Caco-2 (cell line): ENCODE results near the gene CMSS1. TPM values are rescaled to one million over a fixed set of nuclear protein-coding genes. Genes with fewer than 3 reads are reported as not detected.

Source experiments
- BruUV-seq: library from RNA; stranded (reverse); fragments of 400-500 nt; replicated peaks from 2 replicates; lab custom pipeline; 2021; lab: Mats Ljungman, UMichigan
- CTCF ChIA-PET: fragments of 300-600 bp; sonication (Branson Sonifier 250); formaldehyde crosslinking; loops from one replicate; lab custom pipeline; 2022; ENCODE audit warnings: antibody characterized with exemption; lab: Charles Lee
- POLR2A ChIA-PET: fragments of 300-600 bp; sonication (Branson Sonifier 250); formaldehyde crosslinking; loops from one replicate; lab custom pipeline; 2022; ENCODE audit warnings: antibody characterized with exemption; lab: Charles Lee
- DNase-seq, 2 experiments: peaks; one replicate each; pipeline versions ENCODE4 v3.0.0 to v3.0.0-alpha.2; 2020 to 2022
- H3K27me3 ChIP-seq: replicated peaks from 2 replicates; pipeline ENCODE4 v1.6.0; 2011; ENCODE audit warnings: low read length; ENCODE audit not compliant: control insufficient read depth, insufficient read depth
- H3K36me3 ChIP-seq: 2 replicates; pipeline ENCODE4 v1.5.1; 2011; ENCODE audit warnings: low read length; ENCODE audit not compliant: control insufficient read depth, insufficient read depth
- H3K4me1 ChIP-seq: fragments of 250-450 bp; sonication (Bioruptor Pico); 2 replicates; pipeline ENCODE4 v1.5.1; 2020; ENCODE audit warnings: mild to moderate bottlenecking
- H3K4me3 ChIP-seq: 2 replicates; pipeline ENCODE4 v1.5.1; 2011; ENCODE audit warnings: low read depth, mild to moderate bottlenecking, control low read depth, low read length
- H3K9me3 ChIP-seq: fragments of 250-450 bp; sonication (Bioruptor Pico); 2 replicates; pipeline ENCODE4 v1.5.1; 2020; ENCODE audit warnings: mild to moderate bottlenecking, moderate library complexity
- H3K27ac Mint-ChIP-seq: one replicate; pipeline ENCODE4 v1.8.0; 2022; ENCODE audit warnings: mixed read lengths; ENCODE audit not compliant: unreplicated experiment
- H3K27me3 Mint-ChIP-seq: one replicate; pipeline ENCODE4 v1.8.0; 2022; ENCODE audit warnings: mixed read lengths; ENCODE audit not compliant: insufficient read depth, unreplicated experiment
- H3K36me3 Mint-ChIP-seq: one replicate; pipeline ENCODE4 v1.8.0; 2022; ENCODE audit warnings: mild to moderate bottlenecking, mixed read lengths; ENCODE audit not compliant: insufficient read depth, unreplicated experiment
- H3K4me1 Mint-ChIP-seq: one replicate; pipeline ENCODE4 v1.8.0; 2022; ENCODE audit warnings: low read depth, mixed read lengths; ENCODE audit not compliant: unreplicated experiment
- H3K4me3 Mint-ChIP-seq: one replicate; pipeline ENCODE4 v1.8.0; 2022; ENCODE audit warnings: mild to moderate bottlenecking, moderate library complexity, mixed read lengths; ENCODE audit not compliant: unreplicated experiment
- H3K9me3 Mint-ChIP-seq: one replicate; pipeline ENCODE4 v1.8.0; 2022; ENCODE audit warnings: mixed read lengths; ENCODE audit not compliant: unreplicated experiment
- CTCF ChIP-seq, 2 experiments: fragments of 200-600 bp in 1 of 2; IDR thresholded peaks; 1 replicate in 1 of 2; 2 replicates in 1 of 2; pipeline versions ENCODE4 v1.5.1 to v1.8.0; 2011 to 2022; ENCODE audit warnings: antibody characterized with exemption in 1 of 2, control low read depth in 1 of 2, inconsistent platforms in 1 of 2, low read depth in 1 of 2, low read length in 1 of 2, mild to moderate bottlenecking in 1 of 2, moderate library complexity in 1 of 2; ENCODE audit not compliant: insufficient read depth in 1 of 2, severe bottlenecking in 1 of 2, unreplicated experiment in 1 of 2
- intact Hi-C: fragments of 100-400 bp; cut with micrococcal nuclease; formaldehyde crosslinking; loops from one replicate; pipeline ENCODE4 v1.10.0; 2022; ENCODE audit not compliant: unreplicated experiment
- total RNA-seq: library from RNA; stranded (reverse); gene quantifications from 2 replicates; pipeline ENCODE4 v1.2.3, GENCODE V29; 2022

Gene CMSS1
- total RNA-seq, 1 experiment from 2014 or later: 54.4 TPM

DNA sequence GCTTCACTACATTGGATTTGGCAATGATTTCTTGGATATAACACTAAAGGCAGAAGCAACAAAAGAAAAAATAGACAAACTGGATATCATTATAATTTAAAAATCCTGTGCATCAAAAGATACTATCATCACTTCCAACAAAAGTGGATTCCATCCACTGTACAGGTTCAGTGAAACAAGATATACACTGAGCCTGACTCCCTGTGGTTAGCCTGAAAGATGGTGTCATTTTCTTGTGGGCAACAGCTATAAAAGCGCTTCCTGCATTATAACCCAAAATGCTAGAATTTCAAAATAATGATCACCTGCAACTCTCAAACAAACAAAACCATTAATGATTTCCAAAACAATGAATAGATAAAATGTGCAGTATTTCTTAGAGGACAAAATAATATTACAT lies 403.5 kb downstream of the CMSS1 start:
- TF ChIP-seq CTCF (IDR thresholded peaks at IDR 0.05; ENCODE audit: insufficient read depth in 1 of 2, low read depth in 1 of 2, low read length in 1 of 2, severe bottlenecking in 1 of 2, unreplicated experiment in 1 of 2): no peak
- CTCF ChIA-PET: no interaction called here
- DNase-seq: no peak

GRCh38 chr3:100225193-100225592 lies 407.5 kb downstream of the CMSS1 start:
- Mint-ChIP-seq H3K36me3 (no peaks in the 10 kb centered on the region), H3K27me3 (no peaks in the 10 kb centered on the region), H3K9me3 (no peaks in the 10 kb centered on the region), H3K27ac (no peak overlapping the region), H3K4me3 (no peak overlapping the region), H3K4me1 (no peaks in the 10 kb centered on the region)
- Histone ChIP-seq H3K4me1 (0 out of 2 replicates have a peak, but pooled peaks cover 6% of the 10 kb centered on the region), H3K4me3 (no peak overlapping the region), H3K36me3 (no peaks in the 10 kb centered on the region), H3K27me3 (no peaks in the 10 kb centered on the region), H3K9me3 (no peaks in the 10 kb centered on the region)
- CTCF ChIA-PET: no interaction called here
- no peak for DNase-seq
- intact Hi-C loops: no loop called here
- POLR2A ChIA-PET: no interaction called here
- no peak for TF ChIP-seq CTCF (IDR thresholded peaks at IDR 0.05; ENCODE audit: insufficient read depth in 1 of 2, low read depth in 1 of 2, low read length in 1 of 2, severe bottlenecking in 1 of 2, unreplicated experiment in 1 of 2)
- BruUV-seq: no TSS peak

More for the DNA sequence above, 403.5 kb downstream of the CMSS1 start:
- Mint-ChIP-seq H3K27me3 (no peaks in the 10 kb centered on the region), H3K9me3 (peaks cover 14% of the 10 kb centered on the region), H3K36me3 (no peaks in the 10 kb centered on the region), H3K27ac (no peak overlapping the region), H3K4me1 (no peaks in the 10 kb centered on the region), H3K4me3 (no peak overlapping the region)
- H3K9me3 ChIP-seq: peaks cover 12% of the 10 kb centered on the region
- BruUV-seq: no TSS peak
- POLR2A ChIA-PET: no interaction called here
- intact Hi-C loops: no loop called here
- no peak overlapping the region for H3K4me3 ChIP-seq
- no peaks in the 10 kb centered on the region for H3K36me3 ChIP-seq
- no peaks in the 10 kb centered on the region for H3K27me3 ChIP-seq
- H3K4me1 ChIP-seq: no peaks in the 10 kb centered on the region

DNA sequence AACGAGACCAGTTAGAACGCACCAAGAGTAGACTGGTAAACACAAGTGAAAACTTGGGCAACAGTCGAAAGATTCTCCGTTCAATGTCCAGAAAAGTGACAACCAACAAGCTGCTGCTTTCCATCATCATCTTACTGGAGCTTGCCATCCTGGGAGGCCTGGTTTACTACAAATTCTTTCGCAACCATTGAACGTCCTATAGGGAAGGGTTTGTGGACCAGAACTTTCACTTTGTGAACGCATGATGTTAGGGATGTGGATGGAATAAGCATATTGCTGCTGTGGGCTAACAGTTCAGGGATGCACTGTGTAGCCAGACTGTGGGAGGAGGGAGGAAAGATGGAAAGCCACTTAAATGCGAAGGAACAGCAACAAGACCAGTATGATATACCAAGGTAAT lies 408.2 kb downstream of the CMSS1 start:
- no peak for DNase-seq
- BruUV-seq: no TSS peak

More for the DNA sequence above, 408.2 kb downstream of the CMSS1 start:
- 0 out of 2 replicates have a peak, but pooled peaks cover 6% of the 10 kb centered on the region for H3K4me1 ChIP-seq
- H3K27me3 Mint-ChIP-seq: no peaks in the 10 kb centered on the region
- H3K4me3 ChIP-seq: no peak overlapping the region
- no peaks in the 10 kb centered on the region for H3K9me3 Mint-ChIP-seq
- H3K4me1 Mint-ChIP-seq: no peaks in the 10 kb centered on the region
- no peaks in the 10 kb centered on the region for H3K9me3 ChIP-seq
- H3K27ac Mint-ChIP-seq: no peak overlapping the region
- H3K36me3 Mint-ChIP-seq: no peaks in the 10 kb centered on the region
- H3K4me3 Mint-ChIP-seq: no peak overlapping the region
- no peaks in the 10 kb centered on the region for H3K36me3 ChIP-seq
- CTCF ChIA-PET: no interaction called here
- H3K27me3 ChIP-seq: no peaks in the 10 kb centered on the region
- intact Hi-C loops: no loop called here
- POLR2A ChIA-PET: no interaction called here
- no peak for TF ChIP-seq CTCF (IDR thresholded peaks at IDR 0.05; ENCODE audit: insufficient read depth in 1 of 2, low read depth in 1 of 2, low read length in 1 of 2, severe bottlenecking in 1 of 2, unreplicated experiment in 1 of 2)
